ENCODE measurements around the gene GAPVD1. TPM values are rescaled to one million over a fixed set of nuclear protein-coding genes. Genes with fewer than 3 reads are reported as not detected.

Gene GAPVD1
- total and polyA plus RNA-seq, 2 of the 8 experiments (the other 6 are each of a cell fraction or from before 2014, with no cell fraction given), result 5.5 to 40.5 TPM

- H3K23ac ChIP-seq (ENCODE audit: insufficient read length), result no peak overlapping the region
- H2AK5ac ChIP-seq (ENCODE audit: low read depth, low read length), result no peak overlapping the region
- H2AFZ ChIP-seq (ENCODE audit: low read length), result no peak overlapping the region
- ChIA-PET CTCF (ENCODE audit: partially characterized antibody) (interaction anchor here (0.7 to 1.4 kb wide), 2 partner anchors 11 to 77 kb away, joined by 3 read pairs; no protein-coding TSS in a partner anchor), POLR2A (ENCODE audit: partially characterized antibody) (no interaction called here)
- no peak overlapping the region for H2BK15ac ChIP-seq (ENCODE audit: low read length)
- no peaks in the 10 kb centered on the region for H3K4me1 ChIP-seq (replicated peaks in 1 of 4; ENCODE audit: control insufficient read depth in 3 of 4, insufficient read depth in 4 of 4, low read length in 3 of 4)
- FAIRE-seq (no peak), DNase-seq (ENCODE audit: low read depth in 1 of 2, low spot score in 2 of 2) (no peak)
- H3K27ac ChIP-seq (ENCODE audit: low read depth, low read length), result no peak overlapping the region; the same call in 1 of the 2 replicates
- no peak overlapping the region for H3K56ac ChIP-seq (replicated peaks; ENCODE audit: insufficient read length, low read depth, low read length)
- H3K4ac ChIP-seq (replicated peaks; ENCODE audit: insufficient read length, low read depth, low read length), result no peak overlapping the region
- H3K79me1 ChIP-seq (ENCODE audit: low read depth, low read length), result no peaks in the 10 kb centered on the region; the same call in 1 of the 2 replicates
- peaks cover 0 to 9% of the 10 kb centered on the region in 2 experiments; a peak in 1 of 4 replicates for H3K79me2 ChIP-seq (ENCODE audit: control insufficient read depth in 1 of 2, insufficient read depth in 2 of 2, low read length in 2 of 2)
- no peak overlapping the region for H2BK5ac ChIP-seq (ENCODE audit: low read depth, low read length)
- no peak overlapping the region for H3K4me2 ChIP-seq (ENCODE audit: insufficient read depth in 1 of 2, low read depth in 2 of 2, low read length in 2 of 2)
- no peaks in the 10 kb centered on the region for H3K9me3 ChIP-seq (ENCODE audit: insufficient read depth in 2 of 2, low read depth in 1 of 2, low read length in 1 of 2)
- no peaks in the 10 kb centered on the region for H4K20me1 ChIP-seq (replicated peaks in 1 of 2; ENCODE audit: control insufficient read depth in 1 of 2, insufficient read depth in 2 of 2, low read length in 2 of 2)
- H4K91ac ChIP-seq (replicated peaks; ENCODE audit: insufficient read length, low read length), result no peak overlapping the region
- no peaks in the 10 kb centered on the region for H3K27me3 ChIP-seq (replicated peaks in 1 of 4; ENCODE audit: control insufficient read depth in 3 of 4, extremely low read depth in 1 of 4, insufficient read depth in 3 of 4, low read length in 3 of 4)
- H3K18ac ChIP-seq (ENCODE audit: extremely low read depth, low read length), result no peak overlapping the region
- H3K36me3 ChIP-seq (ENCODE audit: control insufficient read depth in 2 of 4, insufficient read depth in 4 of 4, low read length in 3 of 4), result peaks cover 0 to 4% (median under 1%) of the 10 kb centered on the region in 4 experiments; a peak in 4 of 8 replicates
- H3K4me3 ChIP-seq (ENCODE audit: extremely low read depth in 1 of 4, insufficient read depth in 2 of 4, low read depth in 3 of 4, low read length in 4 of 4), result no peak overlapping the region
- no peak overlapping the region for H3K9ac ChIP-seq (replicated peaks in 1 of 4; ENCODE audit: extremely low read depth in 1 of 4, low read depth in 3 of 4, low read length in 3 of 4)
- H2BK12ac ChIP-seq (ENCODE audit: low read depth, low read length), result no peak overlapping the region
- H2BK120ac ChIP-seq (replicated peaks; ENCODE audit: low read depth, low read length), result no peak overlapping the region
- WGBS, 2 experiments (ENCODE audit: extremely low coverage in 1 of 2, insufficient coverage in 1 of 2, insufficient read length in 1 of 2, insufficient replicate concordance in 2 of 2, low coverage in 1 of 2, low lambda C conversion rate in 2 of 2, missing lambda C conversion rate in 1 of 2), result 84% methylated on average over 3 of the region's 3 CpGs; no CpG with 5 or more reads in 1 of the 2 experiments
- H4K8ac ChIP-seq (ENCODE audit: extremely low read depth, insufficient read depth, low read length), result no peak overlapping the region
- no peaks in the 10 kb centered on the region for H3K23me2 ChIP-seq (ENCODE audit: low read depth, low read length)
- no peak overlapping the region for H4K5ac ChIP-seq (ENCODE audit: insufficient read length, low read depth, low read length)
- H3K14ac ChIP-seq (ENCODE audit: insufficient read length), result no peak overlapping the region
- H2BK20ac ChIP-seq (ENCODE audit: low read length), result no peak overlapping the region
- TF ChIP-seq SRF (IDR thresholded peaks at IDR 0.05; ENCODE audit: low read depth, low read length) (no peak), RXRA (IDR thresholded peaks at IDR 0.05; ENCODE audit: insufficient read depth, low read depth, low read length) (no peak), BACH1 (IDR thresholded peaks at IDR 0.05; ENCODE audit: low read length) (no peak), EZH2 (IDR thresholded peaks at IDR 0.05; ENCODE audit: low read depth, low read length, severe bottlenecking) (no peak), E2F6 (IDR thresholded peaks at IDR 0.05) (no peak), FOSL1 (IDR thresholded peaks at IDR 0.05; ENCODE audit: insufficient read depth, low read depth, low read length) (no peak), POLR2AphosphoS5 (IDR thresholded peaks at IDR 0.05; ENCODE audit: low read depth, low read length) (no peak), CBX5 (IDR thresholded peaks at IDR 0.05; ENCODE audit: low read depth, low read length) (no peak), ASH2L (IDR thresholded peaks at IDR 0.05; ENCODE audit: low read length) (no peak), CTBP2 (IDR thresholded peaks at IDR 0.05; ENCODE audit: borderline replicate concordance, insufficient read depth, insufficient read length, low read length) (no peak), JUND (IDR thresholded peaks at IDR 0.05; ENCODE audit: low read length) (no peak), HDAC2 (IDR thresholded peaks at IDR 0.05; ENCODE audit: borderline replicate concordance in 1 of 2, low read depth in 2 of 2, low read length in 2 of 2) (no peak), GABPA (IDR thresholded peaks at IDR 0.05; ENCODE audit: borderline replicate concordance, insufficient read depth, low read length) (no peak)
These were observed 35.3 kb downstream of the GAPVD1 start for GRCh38 chr9:125296843-125297372.
